Panc1 (cell line): Measurements from ENCODE around the gene FAM241B. TPM values are rescaled to one million over a fixed set of nuclear protein-coding genes. Genes with fewer than 3 reads are reported as not detected.

Source experiments
- ATAC-seq: fragments of 200-7000 bp; cut with Tn5 transposase; 2 replicates; pipeline ENCODE4 v1.9.1; 2020; ENCODE audit warnings: mild to moderate bottlenecking, moderate library complexity
- BruUV-seq: library from RNA; stranded (reverse); fragments of 400-500 nt; replicated peaks from 2 replicates; lab custom pipeline; 2021; lab: Mats Ljungman, UMichigan
- CTCF ChIA-PET: fragments of 300-600 bp; sonication (Branson Sonifier 250); formaldehyde crosslinking; loops from one replicate; lab custom pipeline; 2022; ENCODE audit warnings: antibody characterized with exemption; lab: Charles Lee
- POLR2A ChIA-PET: fragments of 300-600 bp; sonication (Branson Sonifier 250); formaldehyde crosslinking; loops from one replicate; lab custom pipeline; 2022; ENCODE audit warnings: antibody characterized with exemption; lab: Charles Lee
- DNase-seq: peaks from one replicate; pipeline ENCODE4 v3.0.0-alpha.2; 2010; ENCODE audit warnings: low read depth, low spot score
- H3K27ac ChIP-seq: 2 replicates; pipeline ENCODE4 v1.5.1; 2011; ENCODE audit warnings: mild to moderate bottlenecking, low read length, inconsistent platforms
- H3K27me3 ChIP-seq: fragments of 200-500 bp; sonication (Bioruptor generic); 2 replicates; pipeline ENCODE4 v1.6.0; 2014; ENCODE audit warnings: low read length, inconsistent platforms; ENCODE audit not compliant: control insufficient read depth, insufficient read depth
- H3K36me3 ChIP-seq: fragments of 200-500 bp; sonication (Bioruptor generic); 2 replicates; pipeline ENCODE4 v1.5.1; 2014; ENCODE audit warnings: inconsistent platforms, mild to moderate bottlenecking, low read length, moderate library complexity; ENCODE audit not compliant: control insufficient read depth, insufficient read depth
- H3K4me1 ChIP-seq: 2 replicates; pipeline ENCODE4 v1.5.1; 2011; ENCODE audit warnings: inconsistent platforms, mild to moderate bottlenecking, low read length, moderate library complexity; ENCODE audit not compliant: control insufficient read depth, insufficient read depth
- H3K4me3 ChIP-seq, 2 experiments: 2 replicates each; pipeline ENCODE4 v1.5.1; 2011 to 2012; ENCODE audit warnings: low read depth in 2 of 2, low read length in 2 of 2, mild to moderate bottlenecking in 2 of 2, inconsistent platforms in 1 of 2, moderate library complexity in 1 of 2
- H3K9me3 ChIP-seq: fragments of 200-500 bp; sonication (Bioruptor generic); 2 replicates; pipeline ENCODE4 v1.5.1; 2014; ENCODE audit warnings: low read depth, mild to moderate bottlenecking, inconsistent platforms, low read length, moderate library complexity; ENCODE audit not compliant: control insufficient read depth, insufficient read depth
- CTCF ChIP-seq: fragments of 450-650 bp; IDR thresholded peaks from 2 replicates; pipeline ENCODE4 v1.5.1; 2017; ENCODE audit warnings: mild to moderate bottlenecking
- POLR2AphosphoS5 ChIP-seq: IDR thresholded peaks from 2 replicates; pipeline ENCODE4 v1.6.1; 2012; ENCODE audit warnings: mild to moderate bottlenecking, low read depth, low read length, moderate library complexity
- REST ChIP-seq, 2 experiments: IDR thresholded peaks; 2 replicates each; pipeline ENCODE4 v1.6.1; 2011 to 2012; ENCODE audit warnings: low read depth in 2 of 2, control low read depth in 1 of 2, low read length in 1 of 2, mild to moderate bottlenecking in 1 of 2, moderate library complexity in 1 of 2; ENCODE audit not compliant: insufficient read depth in 1 of 2
- SIN3A ChIP-seq: IDR thresholded peaks from 2 replicates; pipeline ENCODE4 v1.6.1; 2012; ENCODE audit warnings: low read depth, mild to moderate bottlenecking, low read length, moderate library complexity, borderline replicate concordance; ENCODE audit not compliant: insufficient read depth
- TCF7L2 ChIP-seq: IDR thresholded peaks from 2 replicates; pipeline ENCODE4 v1.6.1; 2011; ENCODE audit warnings: mild to moderate bottlenecking, low read depth, low read length, inconsistent platforms
- in situ Hi-C: cut with HindIII; loops from 2 replicates; pipeline ENCODE4 v1.10.0; 2016; ENCODE audit warnings: low sequenced_read_pairs, low pct_unique_long_range_greater_than_20kb
- intact Hi-C: fragments of 100-400 bp; cut with micrococcal nuclease; formaldehyde crosslinking; loops from one replicate; pipeline ENCODE4 v1.10.0; 2022; ENCODE audit not compliant: unreplicated experiment
- total RNA-seq: library from RNA; stranded (reverse); gene quantifications from one replicate; pipeline ENCODE4 v1.2.1, GENCODE V29; 2021; ENCODE audit not compliant: unreplicated experiment

The FAM241B gene
- total RNA-seq, 1 experiment from 2014 or later = 29.1 TPM

- H3K9me3 ChIP-seq = no peaks in the 10 kb centered on the region
- H3K4me3 ChIP-seq = peak overlapping the region; percentile 67 to 68
- TF ChIP-seq TCF7L2 (no peak), REST (IDR thresholded peaks at IDR 0.05; ENCODE audit: insufficient read depth in 1 of 2, low read depth in 2 of 2, low read length in 1 of 2) (no peak), POLR2AphosphoS5 (no peak), SIN3A (no peak), CTCF (no peak)
- intact Hi-C loops = loop anchor here (10.0 kb wide), 2 partner anchors 116 to 396 kb away; no protein-coding TSS in a partner anchor
- no peaks in the 10 kb centered on the region for H3K27me3 ChIP-seq
- DNase-seq (no peak), ATAC-seq (no peak)
- ChIA-PET CTCF (no interaction called here), POLR2A (no interaction called here)
- peak overlapping the region; percentile 63; the same call in 1 of the 2 replicates for H3K27ac ChIP-seq
- no TSS peak for BruUV-seq
- in situ Hi-C loops = no loop called here
- no peaks in the 10 kb centered on the region for H3K36me3 ChIP-seq
- no peaks in the 10 kb centered on the region for H3K4me1 ChIP-seq
Observed at GRCh38 chr10:69630651-69631400, 779 bp downstream of the FAM241B start.

GRCh38 chr10:69631566-69631965 is 1.5 kb downstream of the FAM241B start:
- Histone ChIP-seq H3K27me3 (no peaks in the 10 kb centered on the region), H3K4me1 (no peaks in the 10 kb centered on the region), H3K27ac (no peak overlapping the region), H3K36me3 (no peaks in the 10 kb centered on the region), H3K4me3 (no peak overlapping the region; a peak in 1 of 4 replicates), H3K9me3 (no peaks in the 10 kb centered on the region)
- intact Hi-C loops = loop anchor here (10.0 kb wide), 2 partner anchors 117 to 397 kb away; no protein-coding TSS in a partner anchor
- POLR2A ChIA-PET = no interaction called here
- DNase-seq (no peak), ATAC-seq (no peak)
- CTCF ChIA-PET = interaction anchor here (0.6 kb wide), 1 partner anchor 116 kb away, joined by 3 read pairs; no protein-coding TSS in a partner anchor
- BruUV-seq = no TSS peak
- in situ Hi-C loops = no loop called here
- no peak for TF ChIP-seq POLR2AphosphoS5
- no peak for TF ChIP-seq CTCF
- no peak for TF ChIP-seq REST (IDR thresholded peaks at IDR 0.05; ENCODE audit: insufficient read depth in 1 of 2, low read depth in 2 of 2, low read length in 1 of 2)
- no peak for TF ChIP-seq TCF7L2
- no peak for TF ChIP-seq SIN3A
